ENCODE measurements around the gene CD300LG.

DNA sequence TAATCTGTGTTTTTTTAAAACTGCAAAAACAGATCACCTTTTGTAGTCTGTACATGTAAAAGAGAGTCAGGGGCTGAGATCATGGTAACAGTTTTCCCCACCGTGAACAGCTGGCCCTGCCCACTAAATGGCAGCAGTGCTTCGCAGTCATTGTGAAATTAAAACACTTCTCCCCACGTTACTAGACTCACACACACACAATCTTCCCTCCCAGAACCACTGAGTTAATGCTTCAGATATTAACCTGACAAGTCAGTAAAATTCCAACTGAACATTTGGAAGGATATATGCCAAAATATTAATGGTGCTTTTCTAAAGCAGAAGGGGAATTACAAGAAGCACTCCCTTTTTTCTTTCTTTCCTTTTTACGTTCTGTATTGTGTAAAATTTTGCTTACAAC lies 1.2 kb upstream of the CD300LG start:
- TF ChIP-seq EZH2 (IDR thresholded peaks at IDR 0.05; ENCODE audit: low read depth), result no peak
- TF ChIP-seq, protein P1, sequence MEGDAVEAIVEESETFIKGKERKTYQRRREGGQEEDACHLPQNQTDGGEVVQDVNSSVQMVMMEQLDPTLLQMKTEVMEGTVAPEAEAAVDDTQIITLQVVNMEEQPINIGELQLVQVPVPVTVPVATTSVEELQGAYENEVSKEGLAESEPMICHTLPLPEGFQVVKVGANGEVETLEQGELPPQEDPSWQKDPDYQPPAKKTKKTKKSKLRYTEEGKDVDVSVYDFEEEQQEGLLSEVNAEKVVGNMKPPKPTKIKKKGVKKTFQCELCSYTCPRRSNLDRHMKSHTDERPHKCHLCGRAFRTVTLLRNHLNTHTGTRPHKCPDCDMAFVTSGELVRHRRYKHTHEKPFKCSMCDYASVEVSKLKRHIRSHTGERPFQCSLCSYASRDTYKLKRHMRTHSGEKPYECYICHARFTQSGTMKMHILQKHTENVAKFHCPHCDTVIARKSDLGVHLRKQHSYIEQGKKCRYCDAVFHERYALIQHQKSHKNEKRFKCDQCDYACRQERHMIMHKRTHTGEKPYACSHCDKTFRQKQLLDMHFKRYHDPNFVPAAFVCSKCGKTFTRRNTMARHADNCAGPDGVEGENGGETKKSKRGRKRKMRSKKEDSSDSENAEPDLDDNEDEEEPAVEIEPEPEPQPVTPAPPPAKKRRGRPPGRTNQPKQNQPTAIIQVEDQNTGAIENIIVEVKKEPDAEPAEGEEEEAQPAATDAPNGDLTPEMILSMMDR (conservative IDR thresholded peaks at IDR 0.05), result no peak
